Activated B cell treated with CpG ODN at 0.5 μM for 24 hours (primary cell): Measurements from ENCODE around the gene GRSF1. TPM values are rescaled to one million over a fixed set of nuclear protein-coding genes. Genes with fewer than 3 reads are reported as not detected.
"Not testable (repeated sequence)": the region's sequence is repeated elsewhere in the genome, so short reads cannot be mapped to it uniquely, and the experiment has no call there.

Source experiments
- ATAC-seq: fragments of 200-7000 bp; cut with Tn5 transposase; one replicate; pipeline ENCODE4 v1.10.0; 2021; ENCODE audit warnings: low read depth, mild to moderate bottlenecking, moderate library complexity
- CTCF ChIA-PET: fragments of 350-600 bp; sonication (Branson Sonifier 250); formaldehyde crosslinking; loops from one replicate; lab custom pipeline; 2021; ENCODE audit warnings: antibody characterized with exemption; lab: Charles Lee
- POLR2A ChIA-PET: fragments of 350-600 bp; sonication (Branson Sonifier 250); formaldehyde crosslinking; loops from one replicate; lab custom pipeline; 2021; ENCODE audit warnings: antibody characterized with exemption; lab: Charles Lee
- DNase-seq: peaks from one replicate; pipeline ENCODE4 v3.0.0; 2022
- H3K27ac Mint-ChIP-seq: one replicate; pipeline ENCODE4 v1.8.0; 2020; ENCODE audit warnings: mixed read lengths
- H3K27me3 Mint-ChIP-seq: one replicate; pipeline ENCODE4 v1.8.0; 2021; ENCODE audit warnings: mixed read lengths
- H3K36me3 Mint-ChIP-seq: one replicate; pipeline ENCODE4 v1.8.0; 2021; ENCODE audit warnings: low read depth, mixed read lengths
- H3K4me1 Mint-ChIP-seq: one replicate; pipeline ENCODE4 v1.8.0; 2021; ENCODE audit warnings: mixed read lengths
- H3K4me3 Mint-ChIP-seq: one replicate; pipeline ENCODE4 v1.8.0; 2020; ENCODE audit warnings: mild to moderate bottlenecking, mixed read lengths
- H3K9me3 Mint-ChIP-seq: one replicate; pipeline ENCODE4 v1.8.0; 2020; ENCODE audit warnings: mixed read lengths
- intact Hi-C: fragments of 100-400 bp; cut with micrococcal nuclease; formaldehyde crosslinking; loops from one replicate; pipeline ENCODE4 v1.15.1; 2024
- total RNA-seq: library from RNA; stranded (reverse); gene quantifications from 2 replicates; pipeline ENCODE4 v1.2.3, GENCODE V29; 2022
- TF ChIP-seq, protein P1 (sequence below): fragments of 200-600 bp; IDR thresholded peaks from one replicate; pipeline ENCODE4 v1.8.0; 2022; ENCODE audit warnings: antibody characterized with exemption, mild to moderate bottlenecking

GRSF1 gene
- total RNA-seq, 1 donor from 2014 or later, result 63.5 TPM

- intact Hi-C loops, result loop anchor here (5.0 kb wide), 1 partner anchor 114 kb away; the partner anchor contains the start of gene MOB1B
- peaks cover 60% of the 10 kb centered on the region for H3K36me3 Mint-ChIP-seq
- no peak overlapping the region for H3K4me3 Mint-ChIP-seq
- H3K27me3 Mint-ChIP-seq, result no peaks in the 10 kb centered on the region
- H3K4me1 Mint-ChIP-seq, result no peaks in the 10 kb centered on the region
- ATAC-seq, result no peak
- no peaks in the 10 kb centered on the region for H3K9me3 Mint-ChIP-seq
- H3K27ac Mint-ChIP-seq, result no peak overlapping the region
- ChIA-PET CTCF (no interaction called here), POLR2A (no interaction called here)
- TF ChIP-seq, protein P1, sequence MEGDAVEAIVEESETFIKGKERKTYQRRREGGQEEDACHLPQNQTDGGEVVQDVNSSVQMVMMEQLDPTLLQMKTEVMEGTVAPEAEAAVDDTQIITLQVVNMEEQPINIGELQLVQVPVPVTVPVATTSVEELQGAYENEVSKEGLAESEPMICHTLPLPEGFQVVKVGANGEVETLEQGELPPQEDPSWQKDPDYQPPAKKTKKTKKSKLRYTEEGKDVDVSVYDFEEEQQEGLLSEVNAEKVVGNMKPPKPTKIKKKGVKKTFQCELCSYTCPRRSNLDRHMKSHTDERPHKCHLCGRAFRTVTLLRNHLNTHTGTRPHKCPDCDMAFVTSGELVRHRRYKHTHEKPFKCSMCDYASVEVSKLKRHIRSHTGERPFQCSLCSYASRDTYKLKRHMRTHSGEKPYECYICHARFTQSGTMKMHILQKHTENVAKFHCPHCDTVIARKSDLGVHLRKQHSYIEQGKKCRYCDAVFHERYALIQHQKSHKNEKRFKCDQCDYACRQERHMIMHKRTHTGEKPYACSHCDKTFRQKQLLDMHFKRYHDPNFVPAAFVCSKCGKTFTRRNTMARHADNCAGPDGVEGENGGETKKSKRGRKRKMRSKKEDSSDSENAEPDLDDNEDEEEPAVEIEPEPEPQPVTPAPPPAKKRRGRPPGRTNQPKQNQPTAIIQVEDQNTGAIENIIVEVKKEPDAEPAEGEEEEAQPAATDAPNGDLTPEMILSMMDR, result no peak
- DNase-seq, result no peak
Measured at GRCh38 chr4:70788733-70789132, 51.0 kb downstream of the GRSF1 start.

- Mint-ChIP-seq H3K36me3 (peaks cover 61% of the 10 kb centered on the region), H3K4me1 (no peaks in the 10 kb centered on the region), H3K27me3 (no peaks in the 10 kb centered on the region), H3K4me3 (no peak overlapping the region), H3K27ac (no peak overlapping the region), H3K9me3 (no peaks in the 10 kb centered on the region)
- intact Hi-C loops, result loop anchor here (5.0 kb wide), 1 partner anchor 115 kb away; the partner anchor contains the start of gene MOB1B
- DNase-seq, result no peak
- TF ChIP-seq, protein P1, result no peak
- no peak for ATAC-seq
- ChIA-PET POLR2A (no interaction called here), CTCF (no interaction called here)
Measured at GRCh38 chr4:70787496-70787895, 52.2 kb downstream of the GRSF1 start.

DNA sequence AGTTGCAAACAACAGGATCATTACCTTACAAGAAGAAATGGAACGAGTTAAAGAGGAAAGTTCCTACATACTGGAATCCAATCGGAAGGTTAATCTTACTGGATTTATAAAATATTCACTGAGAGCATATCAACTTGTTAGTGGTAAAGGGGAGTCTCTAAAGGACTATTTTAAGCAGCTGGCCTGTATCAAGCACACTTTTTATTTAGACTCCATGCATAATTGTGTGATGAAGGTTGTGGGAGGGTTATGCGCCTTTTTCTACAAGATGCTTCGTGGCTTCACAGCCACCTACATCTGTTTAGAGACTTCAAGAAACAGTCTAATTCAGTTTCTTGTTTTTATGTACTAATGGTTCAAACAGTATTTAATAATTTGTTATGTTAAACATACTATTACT lies 56.6 kb downstream of the GRSF1 start:
- CTCF ChIA-PET, result no interaction called here

DNA sequence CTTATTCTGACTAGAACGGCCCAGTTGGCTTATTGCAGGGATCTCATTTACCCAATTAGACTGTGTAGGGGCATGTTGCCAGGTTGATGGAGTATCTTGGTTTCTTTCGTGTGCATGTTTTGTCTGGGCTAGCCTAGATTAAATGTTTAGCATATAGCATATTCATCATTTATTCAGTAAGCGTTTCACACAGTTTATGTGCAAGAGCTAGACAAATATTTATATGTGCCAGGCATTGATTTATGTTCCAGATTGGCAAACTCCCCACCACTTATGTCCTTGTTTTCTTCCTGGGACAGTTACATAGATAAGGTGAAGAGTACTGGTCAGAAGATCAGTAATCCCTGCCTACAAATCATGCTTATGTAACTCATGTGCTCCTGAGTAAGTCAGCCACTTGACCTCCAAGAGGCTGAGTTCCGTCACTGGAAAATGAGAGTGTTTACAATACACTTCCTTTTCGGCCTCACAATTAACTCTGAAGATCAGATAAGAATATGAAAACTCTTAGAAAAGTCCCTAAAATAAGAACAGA lies 60.7 kb downstream of the GRSF1 start:
- ChIA-PET POLR2A (interaction anchor here (0.7 kb wide), 1 partner anchor 97 kb away, joined by 3 read pairs; no protein-coding TSS in a partner anchor), CTCF (interaction anchor here (0.6 kb wide), 1 partner anchor 130 kb away, joined by 4 read pairs; no protein-coding TSS in a partner anchor)
- H3K27ac Mint-ChIP-seq, result no peak overlapping the region
- H3K9me3 Mint-ChIP-seq, result no peaks in the 10 kb centered on the region
- intact Hi-C loops, result no loop called here
- peaks cover 38% of the 10 kb centered on the region for H3K36me3 Mint-ChIP-seq
- H3K4me1 Mint-ChIP-seq, result no peaks in the 10 kb centered on the region
- no peak for ATAC-seq
- no peaks in the 10 kb centered on the region for H3K27me3 Mint-ChIP-seq
- DNase-seq, result no peak
- no peak overlapping the region for H3K4me3 Mint-ChIP-seq
- TF ChIP-seq, protein P1, result no peak

More for the DNA sequence above, 56.6 kb downstream of the GRSF1 start:
- ATAC-seq (no peak), DNase-seq (no peak)
- Mint-ChIP-seq H3K4me3 (no peak overlapping the region), H3K9me3 (no peaks in the 10 kb centered on the region), H3K4me1 (no peaks in the 10 kb centered on the region), H3K27ac (no peak overlapping the region), H3K27me3 (no peaks in the 10 kb centered on the region), H3K36me3 (peaks cover 52% of the 10 kb centered on the region)
- TF ChIP-seq, protein P1, result no peak
- POLR2A ChIA-PET, result no interaction called here
- intact Hi-C loops, result no loop called here

- no peak overlapping the region for H3K27ac Mint-ChIP-seq
- ChIA-PET CTCF (interaction anchor here (3.9 kb wide), 1 partner anchor 38 kb away, joined by 17 read pairs; no protein-coding TSS in a partner anchor), POLR2A (interaction anchor here (0.7 to 1.4 kb wide), 5 partner anchors 18 to 84 kb away, joined by 3 to 6 read pairs (median 3); partner anchors contain the start of gene UTP3)
- peaks cover 39% of the 10 kb centered on the region for H3K36me3 Mint-ChIP-seq
- TF ChIP-seq, protein P1, result no peak
- DNase-seq, result no peak
- intact Hi-C loops, result loop anchor here (2.0 to 5.0 kb wide), 3 partner anchors 18 to 66 kb away; no protein-coding TSS in a partner anchor
- H3K9me3 Mint-ChIP-seq, result no peaks in the 10 kb centered on the region
- no peak overlapping the region for H3K4me3 Mint-ChIP-seq
- H3K4me1 Mint-ChIP-seq, result peaks cover 8% of the 10 kb centered on the region
- no peaks in the 10 kb centered on the region for H3K27me3 Mint-ChIP-seq
- ATAC-seq, result no peak
Measured at GRCh38 chr4:70772929-70773555, 66.6 kb downstream of the GRSF1 start.

GRCh38 chr4:70769396-70769795 lies 70.3 kb downstream of the GRSF1 start:
- H3K27ac Mint-ChIP-seq, H3K4me3 Mint-ChIP-seq, intact Hi-C loops, H3K4me1 Mint-ChIP-seq, H3K9me3 Mint-ChIP-seq, POLR2A ChIA-PET, DNase-seq, ATAC-seq, H3K27me3 Mint-ChIP-seq: not testable (repeated sequence)
- H3K36me3 Mint-ChIP-seq, result peaks cover 50% of the 10 kb centered on the region
- CTCF ChIA-PET, result interaction anchor here (1.8 kb wide), 1 partner anchor 34 kb away, joined by 7 read pairs; no protein-coding TSS in a partner anchor
